ENCODE data around the gene POLR2E. TPM values are rescaled to one million over a fixed set of nuclear protein-coding genes. Genes with fewer than 3 reads are reported as not detected.
A peak's percentile ranks its signal among the peaks of the same experiment; 100 is the strongest.

The POLR2E gene
- total RNA-seq, 1 donor from 2014 or later: 248 TPM

DNA sequence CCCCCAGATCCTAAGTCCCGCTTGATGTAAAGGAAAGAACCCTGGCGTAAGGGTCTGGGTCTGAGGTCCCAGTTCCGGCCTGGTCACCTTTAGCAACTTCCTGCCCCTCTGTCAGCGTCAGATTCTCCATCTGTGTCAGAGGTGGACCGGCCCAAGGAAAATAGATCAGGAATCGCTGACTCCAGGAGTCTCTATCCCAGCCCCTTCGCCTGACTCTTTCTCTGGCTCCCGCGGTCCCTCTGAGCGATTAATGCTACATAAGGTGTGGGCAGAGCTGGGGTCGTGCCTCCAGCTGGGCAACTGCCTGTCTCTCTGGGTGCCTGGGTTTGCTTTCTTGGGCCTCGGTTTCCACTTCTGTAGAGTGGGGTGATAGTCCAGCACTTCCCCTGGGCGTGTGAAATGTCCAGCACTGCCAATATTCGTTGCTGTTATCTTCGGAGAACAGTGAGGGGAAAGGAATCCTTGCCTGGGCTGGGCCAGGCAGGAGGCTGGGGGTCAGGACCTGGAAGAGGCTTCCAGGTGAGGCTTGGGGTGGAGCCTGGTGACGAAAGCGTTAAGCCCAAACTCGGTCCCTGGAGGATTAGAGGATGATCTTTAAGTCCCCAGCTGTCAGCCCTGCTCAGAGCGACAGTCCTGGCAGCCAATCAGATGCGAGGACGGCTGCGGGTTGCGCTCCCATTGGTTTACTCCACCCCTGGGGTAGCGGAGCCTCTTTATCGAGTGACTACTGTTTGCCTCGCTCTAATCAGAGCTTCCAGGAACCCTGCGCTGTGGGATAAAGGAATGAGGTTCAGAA, 54.5 kb downstream of the POLR2E start:
- peak; percentile 48 for DNase-seq (ENCODE audit: low read depth)
- H3K4me3 ChIP-seq (ENCODE audit: low read depth, low read length): peak overlapping the region; percentile 65
- TF ChIP-seq, protein P1, sequence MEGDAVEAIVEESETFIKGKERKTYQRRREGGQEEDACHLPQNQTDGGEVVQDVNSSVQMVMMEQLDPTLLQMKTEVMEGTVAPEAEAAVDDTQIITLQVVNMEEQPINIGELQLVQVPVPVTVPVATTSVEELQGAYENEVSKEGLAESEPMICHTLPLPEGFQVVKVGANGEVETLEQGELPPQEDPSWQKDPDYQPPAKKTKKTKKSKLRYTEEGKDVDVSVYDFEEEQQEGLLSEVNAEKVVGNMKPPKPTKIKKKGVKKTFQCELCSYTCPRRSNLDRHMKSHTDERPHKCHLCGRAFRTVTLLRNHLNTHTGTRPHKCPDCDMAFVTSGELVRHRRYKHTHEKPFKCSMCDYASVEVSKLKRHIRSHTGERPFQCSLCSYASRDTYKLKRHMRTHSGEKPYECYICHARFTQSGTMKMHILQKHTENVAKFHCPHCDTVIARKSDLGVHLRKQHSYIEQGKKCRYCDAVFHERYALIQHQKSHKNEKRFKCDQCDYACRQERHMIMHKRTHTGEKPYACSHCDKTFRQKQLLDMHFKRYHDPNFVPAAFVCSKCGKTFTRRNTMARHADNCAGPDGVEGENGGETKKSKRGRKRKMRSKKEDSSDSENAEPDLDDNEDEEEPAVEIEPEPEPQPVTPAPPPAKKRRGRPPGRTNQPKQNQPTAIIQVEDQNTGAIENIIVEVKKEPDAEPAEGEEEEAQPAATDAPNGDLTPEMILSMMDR (conservative IDR thresholded peaks at IDR 0.05; ENCODE audit: low read depth, low read length): no peak

- TF ChIP-seq, protein P1 (conservative IDR thresholded peaks at IDR 0.05; ENCODE audit: low read depth, low read length): no peak
- peak within 1 kb of the TSS; percentile 65 for H3K4me3 ChIP-seq (ENCODE audit: low read depth, low read length)
- DNase-seq (ENCODE audit: low read depth): peak; percentile 59
These were observed 55.3 kb downstream of the POLR2E start, which contains the start of gene ABCA7 for GRCh38 chr19:1039646-1040475. Gene ABCA7 (plus strand): TSS chr19:1040107. CDS start chr19:1041362, 1,255 bp downstream.

DNA sequence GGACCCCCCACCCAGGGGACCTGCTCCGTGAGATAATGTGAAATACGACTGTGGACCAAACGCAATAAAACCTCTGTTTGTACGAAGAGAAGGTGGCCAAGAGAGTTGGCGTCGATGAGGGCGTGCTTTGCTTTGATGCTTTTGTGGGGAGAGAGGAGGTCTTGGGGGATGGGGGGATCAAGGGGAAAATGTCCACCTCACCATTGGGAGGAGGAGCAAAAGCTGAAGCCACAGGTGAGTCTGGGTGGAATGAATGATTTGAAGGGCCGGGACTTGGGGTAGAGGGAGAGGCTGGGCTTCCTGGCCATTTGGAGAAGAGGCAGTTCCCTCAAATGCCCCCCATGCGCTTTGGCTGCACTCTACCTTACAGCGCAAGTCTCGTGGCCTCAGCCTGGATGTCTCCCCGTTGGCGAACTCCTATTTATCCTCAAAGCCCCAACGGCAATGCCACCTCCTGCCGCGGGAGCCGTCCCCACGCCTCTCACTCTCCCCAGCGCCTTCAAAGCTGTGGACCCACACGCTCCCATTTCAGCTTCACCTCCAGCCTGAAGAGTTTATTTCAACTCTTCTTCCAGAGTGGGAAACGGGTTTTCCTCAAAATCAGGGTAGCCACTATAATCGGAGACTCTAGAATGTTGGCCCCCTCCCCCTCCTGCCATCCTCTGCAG, 56.1 kb downstream of the POLR2E start:
- no peak for DNase-seq (ENCODE audit: low read depth)
- TF ChIP-seq, protein P1 (conservative IDR thresholded peaks at IDR 0.05; ENCODE audit: low read depth, low read length): no peak
- peak overlapping the region; percentile 65 for H3K4me3 ChIP-seq (ENCODE audit: low read depth, low read length)

GRCh38 chr19:1037621-1038064, 57.5 kb downstream of the POLR2E start:
- DNase-seq (ENCODE audit: low read depth): no peak
- no peak overlapping the region for H3K4me3 ChIP-seq (ENCODE audit: low read depth, low read length)
- TF ChIP-seq, protein P1 (conservative IDR thresholded peaks at IDR 0.05; ENCODE audit: low read depth, low read length): no peak

Other genes starting within 250 kb of the POLR2E start
- not detected in 2 replicates for gene ELANE, start 243.1 kb downstream of the POLR2E start, total RNA-seq
- 3.2 and 5.2 TPM in 2 replicates for gene CFD, start 235.7 kb downstream of the POLR2E start, total RNA-seq
- 53.5 and 57.4 TPM in 2 replicates for gene MED16, start 202.2 kb downstream of the POLR2E start, total RNA-seq
- gene RNU6-9, start 201.9 kb downstream of the POLR2E start, total RNA-seq: not detected in 2 replicates
- 49.8 and 60.0 TPM in 2 replicates for gene R3HDM4, start 182.2 kb downstream of the POLR2E start, total RNA-seq
- 0.72 and 0.92 TPM in 2 replicates for gene KISS1R, start 178.0 kb downstream of the POLR2E start, total RNA-seq
- 26.6 and 37.0 TPM in 2 replicates for gene ARID3A, start 169.3 kb downstream of the POLR2E start, total RNA-seq
- 71.0 and 94.4 TPM in 2 replicates for gene WDR18, start 111.0 kb downstream of the POLR2E start, total RNA-seq
- gene GRIN3B, start 95.0 kb downstream of the POLR2E start, total RNA-seq: under 0.01 and 0.46 TPM in 2 replicates
- gene TMEM259, start 74.3 kb downstream of the POLR2E start, total RNA-seq: 155 and 193 TPM in 2 replicates
- not detected in 2 replicates for gene RNU6-2, start 73.9 kb downstream of the POLR2E start, total RNA-seq
- gene CNN2, start 68.8 kb downstream of the POLR2E start, total RNA-seq: 164 and 281 TPM in 2 replicates
- gene ABCA7, start 55.3 kb downstream of the POLR2E start, total RNA-seq: 4.3 and 9.7 TPM in 2 replicates
- 6.2 and 6.7 TPM in 2 replicates for gene ARHGAP45, start 28.2 kb downstream of the POLR2E start, total RNA-seq
- 457 and 656 TPM in 2 replicates for gene GPX4, start 8.6 kb upstream of the POLR2E start, total RNA-seq
- gene SBNO2, start 78.9 kb upstream of the POLR2E start, total RNA-seq: 56.2 and 66.1 TPM in 2 replicates
- gene STK11, start 110.4 kb upstream of the POLR2E start, total RNA-seq: 80.4 and 96.9 TPM in 2 replicates
- gene CBARP, start 142.6 kb upstream of the POLR2E start, total RNA-seq: 6.8 and 9.7 TPM in 2 replicates
- gene ATP5F1D, start 146.4 kb upstream of the POLR2E start, total RNA-seq: 110 and 114 TPM in 2 replicates
- 44.1 and 66.3 TPM in 2 replicates for gene MIDN, start 153.2 kb upstream of the POLR2E start, total RNA-seq
- gene CIRBP, start 174.0 kb upstream of the POLR2E start, total RNA-seq: 165 and 317 TPM in 2 replicates
- gene FAM174C, start 180.2 kb upstream of the POLR2E start, total RNA-seq: 123 and 124 TPM in 2 replicates
- gene EFNA2, start 190.5 kb upstream of the POLR2E start, total RNA-seq: 0.23 and 0.36 TPM in 2 replicates